MM.1S (cell line): Measurements from ENCODE around the gene RTN4R.
"Not testable (repeated sequence)": the region's sequence is repeated elsewhere in the genome, so short reads cannot be mapped to it uniquely, and the experiment has no call there.

Source experiments
- EZH2 ChIP-seq: fragments of 300-600 bp; sonication (generic); optimal IDR thresholded peaks from 2 replicates; pipeline ENCODE3; 2017; ENCODE audit warnings: low read depth, mild to moderate bottlenecking, antibody characterized with exemption, low read length, mixed read lengths
- EZH2phosphoT487 ChIP-seq: fragments of 300-600 bp; sonication (generic); IDR thresholded peaks from 2 replicates; pipeline ENCODE4 v1.6.1; 2018; ENCODE audit warnings: antibody characterized with exemption, low read length
- TF ChIP-seq, protein P1 (sequence below): fragments of 300-600 bp; sonication (generic); IDR thresholded peaks from 2 replicates; pipeline ENCODE4 v1.5.1; 2016; ENCODE audit warnings: antibody characterized with exemption, low read length, mixed read lengths

DNA sequence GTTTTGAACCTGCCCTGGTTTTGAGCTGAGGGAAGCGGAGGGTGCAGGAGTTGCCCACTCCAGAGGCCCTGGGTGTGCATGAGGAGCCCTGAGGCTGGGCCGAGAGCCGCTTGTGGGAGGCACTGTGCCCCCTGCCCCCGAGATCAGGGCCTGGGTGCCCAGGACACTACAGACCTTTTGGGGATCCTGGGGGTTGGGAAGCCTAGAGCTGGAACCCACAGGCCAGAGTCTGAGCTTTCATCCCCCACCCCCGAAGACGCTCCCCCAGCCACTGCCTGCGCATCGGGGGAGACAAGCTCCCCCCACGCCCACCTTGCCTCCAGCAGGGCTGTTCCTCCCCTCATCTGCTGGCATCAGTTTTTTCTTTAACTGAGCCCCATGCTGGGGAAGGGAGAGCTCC, 13.4 kb upstream of the RTN4R start:
- TF ChIP-seq, protein P1, sequence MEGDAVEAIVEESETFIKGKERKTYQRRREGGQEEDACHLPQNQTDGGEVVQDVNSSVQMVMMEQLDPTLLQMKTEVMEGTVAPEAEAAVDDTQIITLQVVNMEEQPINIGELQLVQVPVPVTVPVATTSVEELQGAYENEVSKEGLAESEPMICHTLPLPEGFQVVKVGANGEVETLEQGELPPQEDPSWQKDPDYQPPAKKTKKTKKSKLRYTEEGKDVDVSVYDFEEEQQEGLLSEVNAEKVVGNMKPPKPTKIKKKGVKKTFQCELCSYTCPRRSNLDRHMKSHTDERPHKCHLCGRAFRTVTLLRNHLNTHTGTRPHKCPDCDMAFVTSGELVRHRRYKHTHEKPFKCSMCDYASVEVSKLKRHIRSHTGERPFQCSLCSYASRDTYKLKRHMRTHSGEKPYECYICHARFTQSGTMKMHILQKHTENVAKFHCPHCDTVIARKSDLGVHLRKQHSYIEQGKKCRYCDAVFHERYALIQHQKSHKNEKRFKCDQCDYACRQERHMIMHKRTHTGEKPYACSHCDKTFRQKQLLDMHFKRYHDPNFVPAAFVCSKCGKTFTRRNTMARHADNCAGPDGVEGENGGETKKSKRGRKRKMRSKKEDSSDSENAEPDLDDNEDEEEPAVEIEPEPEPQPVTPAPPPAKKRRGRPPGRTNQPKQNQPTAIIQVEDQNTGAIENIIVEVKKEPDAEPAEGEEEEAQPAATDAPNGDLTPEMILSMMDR = not testable (repeated sequence)
- not testable (repeated sequence) for TF ChIP-seq EZH2, EZH2phosphoT487
